ENCODE data around the gene LSM11.

The LSM11 gene

GRCh38 chr5:157735991-157736390, 7.5 kb upstream of the LSM11 start:
- no peak for DNase-seq

- DNase-seq = no peak
Observed at GRCh38 chr5:157739388-157740228, 3.9 kb upstream of the LSM11 start.

- DNase-seq = no peak
Observed at GRCh38 chr5:157740229-157740610, 3.3 kb upstream of the LSM11 start.

GRCh38 chr5:157741131-157741530, 2.4 kb upstream of the LSM11 start:
- no peak for DNase-seq

GRCh38 chr5:157744051-157745011, 819 bp downstream of the LSM11 start:
- no peak for DNase-seq

- DNase-seq = no peak
Observed at GRCh38 chr5:157745041-157745456, 1.5 kb downstream of the LSM11 start.

GRCh38 chr5:157747173-157747740, 3.7 kb downstream of the LSM11 start:
- DNase-seq = no peak

- no peak for DNase-seq
Observed at GRCh38 chr5:157747766-157748700, 4.5 kb downstream of the LSM11 start.

- DNase-seq = no peak
Observed at GRCh38 chr5:157748760-157749461, 5.4 kb downstream of the LSM11 start.

- DNase-seq = no peak
Observed at GRCh38 chr5:157749462-157749799, 5.9 kb downstream of the LSM11 start.

- DNase-seq = no peak
Observed at GRCh38 chr5:157750320-157750719, 6.8 kb downstream of the LSM11 start.

GRCh38 chr5:157756122-157756521, 12.6 kb downstream of the LSM11 start:
- no peak for DNase-seq

- DNase-seq = no peak
Observed at GRCh38 chr5:157758706-157759105, 15.2 kb downstream of the LSM11 start.

GRCh38 chr5:157761690-157762621, 18.4 kb downstream of the LSM11 start:
- DNase-seq = no peak

GRCh38 chr5:157764531-157764930, 21.0 kb downstream of the LSM11 start:
- no peak for DNase-seq

- no peak for DNase-seq
Observed at GRCh38 chr5:157766442-157766841, 22.9 kb downstream of the LSM11 start.

- no peak for DNase-seq
Observed at GRCh38 chr5:157766902-157767301, 23.4 kb downstream of the LSM11 start.

- DNase-seq = no peak
Observed at GRCh38 chr5:157767689-157768088, 24.2 kb downstream of the LSM11 start.

GRCh38 chr5:157770665-157771064, 27.2 kb downstream of the LSM11 start:
- no peak for DNase-seq

- no peak for DNase-seq
Observed at GRCh38 chr5:157772127-157772526, 28.6 kb downstream of the LSM11 start.

All from activated effector memory CD4-positive, alpha-beta T cell treated with Interleukin-2 at 50 U/mL for 16 hours (primary cell).